GM13976 (cell line): Measurements from ENCODE around the gene CIDEA.

Source experiments
- DNase-seq: peaks from one replicate; pipeline ENCODE4 v3.0.0; 2012; ENCODE audit warnings: low spot score
- CTCF ChIP-seq: IDR thresholded peaks from 2 replicates; pipeline ENCODE4 v1.5.1; 2012; ENCODE audit warnings: borderline replicate concordance, mild to moderate bottlenecking; ENCODE audit not compliant: insufficient read depth; ENCODE audit errors: extremely low read depth, missing control alignments, control extremely low read depth
- in situ Hi-C: fragments of 300-500 bp; cut with MboI; formaldehyde crosslinking; loops from one replicate; pipeline ENCODE4 v1.12.0; 2022; ENCODE audit warnings: low sequenced_read_pairs, mixed read lengths, inconsistent platforms; ENCODE audit not compliant: unreplicated experiment

CIDEA gene

GRCh38 chr18:12283666-12284065 is 29.5 kb downstream of the CIDEA start:
- in situ Hi-C loops, result no loop called here

DNA sequence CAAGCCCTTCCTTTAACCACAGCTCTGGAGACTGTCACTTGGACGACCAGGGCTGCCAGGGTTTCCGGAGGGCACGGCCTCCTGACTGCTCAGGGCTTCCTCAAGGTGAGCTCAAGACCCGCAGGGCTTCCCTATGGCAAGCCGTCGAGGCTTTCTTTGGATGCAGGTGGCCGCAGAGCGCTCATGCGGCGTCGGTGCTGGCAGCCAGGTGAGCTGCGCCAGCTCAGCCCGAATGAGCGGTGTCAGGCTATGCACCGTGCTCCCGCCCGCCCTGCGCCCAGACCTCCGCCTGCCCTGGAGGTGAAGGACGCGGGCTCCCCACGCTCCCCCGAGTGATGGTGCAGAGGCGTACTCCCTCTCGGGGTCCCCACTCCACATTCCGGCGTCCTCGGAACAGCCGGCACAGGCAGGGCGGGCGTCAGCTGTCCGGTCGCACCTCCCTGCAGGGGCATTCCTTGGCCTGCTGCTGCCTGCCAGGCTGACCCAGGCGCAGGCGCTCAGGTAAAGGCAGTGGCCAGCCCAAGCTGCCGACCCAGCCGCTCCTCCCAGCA is 33.0 kb downstream of the CIDEA start:
- TF ChIP-seq CTCF, result no peak
- in situ Hi-C loops, result no loop called here
- DNase-seq, result no peak

More at GRCh38 chr18:12283666-12284065, 29.5 kb downstream of the CIDEA start:
- no peak for TF ChIP-seq CTCF
- no peak for DNase-seq

DNA sequence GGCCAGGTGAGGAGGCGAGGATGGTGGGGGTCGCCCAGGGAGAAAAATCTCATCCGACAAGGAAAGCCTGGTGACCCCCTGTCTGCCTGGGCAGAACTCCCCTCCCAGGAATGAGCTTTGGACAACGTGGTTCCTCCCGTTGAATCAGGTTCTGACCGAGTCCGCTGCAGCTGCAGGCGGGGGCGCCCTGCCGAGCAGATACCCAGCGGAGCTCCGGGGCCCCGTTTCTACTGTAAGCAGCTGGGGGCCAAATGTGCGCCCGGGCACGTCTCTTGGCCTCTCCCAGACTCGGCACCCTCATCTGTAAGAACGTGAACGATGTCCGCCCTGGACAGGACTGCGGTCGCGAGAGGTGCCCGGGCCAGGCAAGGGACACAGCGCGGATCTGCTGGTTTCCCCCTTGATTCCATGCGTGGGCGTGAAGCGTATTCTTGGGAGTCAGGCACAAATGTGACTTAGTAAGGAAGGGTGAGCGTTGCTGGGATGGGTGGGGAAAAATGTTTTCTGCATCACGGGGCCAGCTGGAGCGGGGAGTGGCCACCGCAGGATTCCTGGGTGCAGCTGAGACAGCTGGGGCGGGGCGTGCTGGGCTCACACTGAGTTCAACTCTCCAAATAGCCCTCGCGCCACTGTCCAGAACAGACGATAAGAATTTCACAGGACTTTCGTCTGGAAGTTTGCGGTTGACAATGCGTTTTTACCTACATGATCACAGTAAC is 33.7 kb downstream of the CIDEA start:
- DNase-seq, result no peak
- no peak for TF ChIP-seq CTCF
- in situ Hi-C loops, result no loop called here

GRCh38 chr18:12288403-12288755 is 34.2 kb downstream of the CIDEA start:
- in situ Hi-C loops, result no loop called here
- no peak for TF ChIP-seq CTCF

DNA sequence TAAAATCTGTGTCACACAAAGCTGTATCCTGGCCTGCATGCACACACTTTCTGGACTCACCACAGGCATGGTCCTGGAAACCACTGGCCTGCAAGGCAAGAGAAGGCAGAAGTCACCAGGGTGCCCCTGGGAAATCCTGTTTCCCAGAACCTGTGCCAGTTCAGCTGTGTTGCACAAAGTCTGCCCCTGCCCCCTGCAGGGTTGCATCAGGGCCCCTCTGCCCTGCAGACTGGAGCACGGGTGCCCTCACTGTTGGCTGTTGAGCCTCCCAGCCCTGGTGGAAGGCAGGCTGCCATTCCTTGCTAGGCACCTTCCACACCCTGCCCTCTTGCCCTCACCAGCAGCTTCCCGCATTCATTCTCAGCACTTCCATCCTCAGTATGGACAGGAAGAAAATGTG is 35.9 kb downstream of the CIDEA start:
- TF ChIP-seq CTCF, result no peak
- DNase-seq, result no peak
- in situ Hi-C loops, result no loop called here

More at GRCh38 chr18:12288403-12288755, 34.2 kb downstream of the CIDEA start:
- DNase-seq, result no peak

DNA sequence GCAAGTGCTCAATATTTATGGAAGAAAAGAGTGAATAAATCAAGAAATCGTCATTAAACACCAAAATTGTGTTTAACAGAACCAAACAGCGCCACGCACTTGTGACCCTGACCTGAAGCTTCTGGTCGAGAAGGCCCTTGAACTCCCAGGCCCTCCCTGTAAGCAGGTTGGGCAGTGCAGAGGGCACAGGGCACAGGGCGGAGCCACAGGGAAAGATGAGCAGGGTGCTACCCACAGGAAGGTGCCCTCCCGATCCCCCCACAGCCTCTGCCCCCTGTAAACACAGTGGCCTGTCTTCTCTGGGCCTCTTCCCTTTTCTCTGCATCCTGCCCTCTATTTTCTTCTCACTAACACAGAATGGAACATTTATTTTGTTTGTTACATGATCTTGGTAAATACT is 37.0 kb downstream of the CIDEA start:
- in situ Hi-C loops, result no loop called here
- no peak for DNase-seq
- no peak for TF ChIP-seq CTCF
